GM21367 (cell line): ENCODE measurements around the gene SNTG2.

ENCODE experiments used
- ATAC-seq: cut with Tn5 transposase; IDR thresholded peaks from one replicate; pipeline ENCODE4 v1.9.1; 2021; ENCODE audit not compliant: unreplicated experiment

Gene SNTG2

DNA sequence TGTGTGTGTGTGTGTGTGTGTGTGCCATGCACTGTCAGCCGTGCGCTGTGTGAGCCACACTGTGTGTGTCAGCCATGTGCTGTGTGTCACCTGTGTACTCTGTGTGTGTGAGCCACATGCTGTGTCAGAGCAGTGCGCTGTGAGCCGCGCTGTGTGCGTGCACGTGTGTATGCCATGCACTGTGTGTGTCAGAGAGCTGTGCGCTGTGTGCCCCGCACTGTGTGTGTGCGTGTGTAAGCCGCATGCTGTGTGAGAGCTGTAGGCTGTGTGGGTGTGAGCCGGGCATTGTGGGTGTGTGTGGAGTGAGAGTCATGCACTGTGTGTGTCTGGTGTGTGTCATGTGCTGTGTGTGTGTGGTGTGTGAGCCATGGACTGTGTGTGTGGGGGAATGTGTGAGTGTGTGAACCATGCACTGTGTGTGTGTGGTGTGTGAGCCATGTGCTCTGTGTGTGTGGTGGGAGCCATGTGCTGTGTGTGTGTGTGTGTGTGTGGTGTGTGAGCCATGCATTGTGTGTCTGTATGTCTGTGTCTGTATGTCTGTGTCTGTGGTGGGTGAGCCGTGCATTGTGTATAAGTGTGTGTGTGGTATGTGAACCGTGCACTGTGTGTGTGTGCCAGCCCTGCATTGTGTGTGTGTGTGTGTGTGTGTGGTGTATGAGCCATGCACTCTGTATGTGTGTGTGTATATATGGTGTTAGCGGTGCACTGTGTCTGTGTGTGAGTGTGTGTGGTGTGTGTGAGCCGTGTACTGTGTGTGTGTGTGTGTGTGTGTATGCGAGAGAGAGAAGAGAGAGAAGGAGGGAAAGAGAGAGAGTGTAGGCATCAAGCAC is 356.3 kb downstream of the SNTG2 start:
- ATAC-seq, result no peak

GRCh38 chr2:1307670-1308069 is 357.0 kb downstream of the SNTG2 start:
- no peak for ATAC-seq

GRCh38 chr2:1308678-1309077 is 358.0 kb downstream of the SNTG2 start:
- ATAC-seq, result no peak

GRCh38 chr2:1309507-1309906 is 358.9 kb downstream of the SNTG2 start:
- ATAC-seq, result no peak

DNA sequence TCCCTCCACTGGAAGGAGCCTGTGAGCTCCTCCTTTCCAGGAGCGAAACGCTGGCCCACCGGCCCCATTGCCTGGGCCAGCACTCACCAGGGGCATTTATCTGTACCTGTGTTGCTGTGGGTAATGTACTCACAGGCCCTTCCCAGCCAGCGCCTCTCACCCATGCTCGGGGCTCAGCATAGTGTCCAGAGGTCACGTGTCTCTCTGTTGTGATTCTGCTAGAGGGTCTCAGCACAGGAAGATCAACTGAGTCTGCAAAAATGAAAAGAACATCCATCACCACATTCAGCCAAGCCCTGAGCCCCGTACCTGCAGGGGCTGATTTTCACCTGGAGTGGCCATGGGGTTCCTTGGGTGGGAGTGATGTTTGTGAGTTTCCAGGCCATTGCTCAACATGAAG is 359.6 kb downstream of the SNTG2 start:
- no peak for ATAC-seq

GRCh38 chr2:1310866-1311265 is 360.2 kb downstream of the SNTG2 start:
- no peak for ATAC-seq

GRCh38 chr2:1313240-1313924 is 362.7 kb downstream of the SNTG2 start:
- no peak for ATAC-seq

DNA sequence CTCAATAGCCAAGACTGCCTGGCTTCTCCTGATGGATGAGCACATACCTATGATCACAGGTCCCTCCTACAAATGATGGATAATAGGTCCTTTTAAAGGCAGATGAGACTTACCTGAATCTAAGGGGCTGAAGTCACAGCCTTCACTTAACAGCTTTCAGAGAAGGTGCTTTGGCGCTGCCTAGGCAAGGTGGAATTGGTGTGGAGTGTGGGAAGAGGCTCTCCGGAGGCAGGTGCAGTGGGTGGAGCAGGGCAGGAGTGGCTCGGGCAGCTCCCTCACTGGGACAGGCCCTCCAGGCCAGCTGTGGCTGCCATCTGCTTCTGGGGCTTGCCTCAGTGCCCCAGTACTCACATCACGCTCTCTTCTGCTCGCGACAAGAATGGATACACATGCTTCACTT is 363.6 kb downstream of the SNTG2 start:
- ATAC-seq, result no peak

DNA sequence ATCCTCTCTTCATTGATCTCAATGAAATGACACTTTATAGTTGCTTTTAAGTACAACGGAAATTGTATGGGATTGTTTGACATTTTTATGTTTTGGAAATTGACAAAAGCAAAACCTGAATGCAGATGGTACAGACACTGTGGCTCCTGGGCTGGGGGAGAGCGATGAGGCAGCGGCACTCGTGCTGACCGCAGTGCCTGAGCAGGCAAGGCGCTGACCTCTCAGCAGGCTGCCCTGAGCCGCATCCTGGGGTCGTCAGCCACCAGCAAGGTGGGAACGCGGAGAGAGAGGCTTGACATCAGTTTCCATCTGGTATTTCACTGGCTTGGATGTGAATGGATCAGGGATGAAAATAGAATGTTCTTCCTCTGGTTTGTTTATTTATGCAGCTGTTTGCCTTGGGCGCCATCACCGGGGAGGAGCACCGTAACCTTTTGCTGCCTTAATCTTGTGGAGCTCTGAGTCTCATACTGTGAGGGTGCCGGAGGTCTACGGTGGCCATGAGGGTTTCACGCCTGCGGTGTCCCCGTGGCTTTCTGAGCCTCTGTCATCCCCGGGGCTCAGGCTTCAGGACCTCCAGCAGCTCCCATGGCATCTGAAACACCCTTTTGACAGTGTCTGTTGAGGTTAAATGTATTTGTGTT is 367.8 kb downstream of the SNTG2 start:
- ATAC-seq, result no peak

DNA sequence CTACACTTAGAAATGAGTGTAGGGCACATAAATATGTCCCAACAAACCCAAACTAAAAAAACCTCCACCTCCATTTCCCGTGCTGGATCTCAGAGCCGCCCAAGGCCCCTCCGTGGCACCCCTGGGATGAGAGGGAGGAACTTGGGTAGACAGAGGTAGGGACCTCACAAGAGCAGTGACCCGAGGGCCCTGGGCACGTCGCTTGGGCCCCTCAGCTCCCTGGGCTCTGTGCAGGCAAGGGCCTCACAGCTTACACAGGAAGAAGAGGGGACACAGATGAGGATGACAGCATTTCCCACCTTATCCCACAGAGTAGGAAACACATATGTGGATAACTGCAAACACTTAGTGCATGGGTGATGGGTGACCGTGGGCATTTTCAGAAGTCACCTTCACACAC is 368.7 kb downstream of the SNTG2 start:
- ATAC-seq, result no peak

- no peak for ATAC-seq
Measured at GRCh38 chr2:1321321-1321720, 370.7 kb downstream of the SNTG2 start.

DNA sequence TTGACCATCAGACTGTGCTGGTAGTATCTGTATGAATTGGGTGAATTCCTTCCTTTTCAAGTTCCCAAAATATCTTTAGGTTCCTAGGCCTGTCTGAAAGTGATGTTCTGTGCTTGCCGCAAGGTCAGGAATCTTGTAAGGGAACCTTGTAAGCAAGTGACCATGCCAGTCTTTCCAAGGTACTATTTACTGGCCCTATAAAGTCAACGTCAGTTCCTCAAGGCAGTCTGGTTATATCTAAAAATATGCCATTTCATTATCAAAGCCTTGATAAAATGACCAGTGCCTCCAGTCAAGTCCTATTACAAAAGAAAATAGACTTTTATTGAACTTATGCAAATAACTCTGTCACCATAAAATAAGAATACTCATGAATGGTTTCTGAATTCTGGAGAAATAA is 374.2 kb downstream of the SNTG2 start:
- no peak for ATAC-seq

- no peak for ATAC-seq
Measured at GRCh38 chr2:1328684-1329083, 378.0 kb downstream of the SNTG2 start.

- ATAC-seq, result no peak
Measured at GRCh38 chr2:1339388-1340140, 388.9 kb downstream of the SNTG2 start.

GRCh38 chr2:1340141-1340512 is 389.5 kb downstream of the SNTG2 start:
- ATAC-seq, result no peak

- no peak for ATAC-seq
Measured at GRCh38 chr2:1341404-1342120, 390.9 kb downstream of the SNTG2 start.

- ATAC-seq, result no peak
Measured at GRCh38 chr2:1348789-1349188, 398.1 kb downstream of the SNTG2 start.

- ATAC-seq, result no peak
Measured at GRCh38 chr2:1350111-1350510, 399.5 kb downstream of the SNTG2 start.

GRCh38 chr2:1353124-1353523 is 402.5 kb downstream of the SNTG2 start:
- ATAC-seq, result no peak

DNA sequence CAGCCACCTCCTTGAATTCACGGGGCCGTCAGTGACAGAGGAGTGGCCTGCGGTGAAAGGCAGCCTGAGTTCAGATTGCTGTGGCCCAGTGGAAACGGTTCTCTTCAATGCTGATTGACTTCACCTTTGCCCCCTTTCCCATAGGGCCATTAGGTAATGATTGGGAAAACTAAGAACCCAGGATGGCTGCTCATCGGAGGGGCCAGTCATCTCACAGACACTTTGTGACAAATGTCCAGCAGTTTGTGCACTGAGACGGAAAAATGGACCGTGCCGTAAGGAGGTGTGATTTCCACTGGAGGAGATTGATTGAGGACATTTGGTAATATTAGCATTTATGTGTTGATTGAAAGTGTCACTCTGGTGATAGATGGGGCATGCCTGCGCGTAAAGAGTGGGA is 402.9 kb downstream of the SNTG2 start:
- no peak for ATAC-seq

GRCh38 chr2:1360144-1360543 is 409.5 kb downstream of the SNTG2 start:
- no peak for ATAC-seq
